NCI-H2107 treated with DMSO at 0.1 percent for 48 hours (cell line): ENCODE data around the gene TMEM52.

Experiments used
- DNase-seq: peaks from one replicate; lab custom pipeline; 2025; ENCODE audit not compliant: unreplicated experiment; lab: John Stamatoyannopoulos, UW

Gene TMEM52

DNA sequence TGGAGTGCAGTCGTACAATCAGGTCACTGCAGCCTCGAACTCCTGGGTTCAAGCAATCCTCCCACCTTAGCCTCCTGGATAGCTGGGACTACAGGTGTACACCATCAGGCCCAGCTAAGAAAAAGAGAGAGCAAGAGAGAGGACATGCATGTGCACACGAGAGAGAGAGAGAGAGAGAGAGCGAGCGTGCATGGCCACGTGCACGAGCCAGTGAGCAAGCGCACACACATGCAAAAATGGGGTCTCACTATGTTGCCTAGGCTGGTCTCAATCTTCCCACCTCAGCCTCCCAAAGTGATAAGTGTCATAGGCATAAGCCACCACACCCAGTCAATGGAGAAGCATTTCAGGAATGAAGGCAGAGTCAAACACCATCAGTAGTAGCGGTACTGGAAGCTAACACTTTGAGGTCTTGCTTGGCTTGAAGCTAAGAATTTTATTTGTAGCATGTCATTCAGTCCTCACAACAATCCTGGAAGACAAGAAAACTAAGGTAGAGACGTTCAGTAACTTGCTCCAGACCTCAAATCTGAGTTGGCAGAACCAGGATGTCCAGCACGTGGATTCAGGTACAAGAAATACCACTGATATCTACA, 42.6 kb downstream of the TMEM52 start:
- DNase-seq: no peak

GRCh38 chr1:1875932-1876331, 43.1 kb downstream of the TMEM52 start:
- no peak for DNase-seq

GRCh38 chr1:1874901-1875300, 44.2 kb downstream of the TMEM52 start:
- DNase-seq: no peak

DNA sequence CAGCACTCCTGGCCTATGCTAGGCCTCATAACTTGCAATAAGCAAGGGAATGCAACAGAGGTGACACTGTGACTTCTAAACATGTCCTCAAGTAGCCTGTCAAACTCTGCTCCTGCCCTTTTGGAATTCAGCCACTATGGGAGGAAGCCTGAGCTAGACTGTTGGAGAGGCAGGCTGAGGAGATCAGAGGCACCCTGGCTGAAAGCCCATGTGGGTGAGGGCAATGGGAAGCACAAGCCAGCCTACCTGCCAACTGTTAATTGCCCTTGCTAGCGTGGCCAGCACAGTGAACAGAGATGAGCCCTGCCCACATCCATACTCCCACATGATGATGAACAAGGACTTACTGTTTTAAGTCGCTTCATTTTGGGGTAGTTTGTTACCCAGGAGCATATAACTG, 45.9 kb downstream of the TMEM52 start:
- DNase-seq: no peak

DNA sequence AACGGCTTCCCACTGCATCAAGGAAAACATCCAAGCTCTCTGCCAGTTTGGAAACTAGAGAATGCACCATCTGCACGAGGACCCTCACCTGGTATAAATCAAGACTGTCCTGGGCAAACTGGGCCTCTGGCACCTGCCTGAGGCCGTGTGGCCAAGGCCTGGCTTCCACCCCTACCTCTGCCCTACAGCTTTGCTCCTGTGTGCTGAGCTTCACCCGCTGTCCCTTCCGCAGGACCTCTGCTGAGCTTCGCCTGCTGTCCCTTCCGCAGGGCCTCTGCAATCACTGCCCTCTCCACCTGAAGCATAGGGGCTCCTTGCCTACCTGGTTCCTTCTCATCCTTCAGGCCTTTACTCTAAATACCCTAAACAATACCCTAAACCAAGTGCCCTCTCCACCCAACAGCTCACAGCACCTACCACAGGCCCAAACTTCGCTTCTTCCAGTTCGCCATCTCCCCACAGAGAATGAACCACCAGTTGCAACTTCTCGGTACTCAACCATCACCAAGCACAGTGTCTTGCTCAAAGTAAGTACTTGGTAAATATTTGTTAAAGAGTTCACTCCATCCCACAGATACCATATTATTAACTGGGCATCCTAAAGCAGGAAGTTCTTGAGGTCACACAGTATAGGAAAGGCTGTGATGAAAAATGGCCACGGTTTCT, 46.6 kb downstream of the TMEM52 start:
- DNase-seq: no peak

DNA sequence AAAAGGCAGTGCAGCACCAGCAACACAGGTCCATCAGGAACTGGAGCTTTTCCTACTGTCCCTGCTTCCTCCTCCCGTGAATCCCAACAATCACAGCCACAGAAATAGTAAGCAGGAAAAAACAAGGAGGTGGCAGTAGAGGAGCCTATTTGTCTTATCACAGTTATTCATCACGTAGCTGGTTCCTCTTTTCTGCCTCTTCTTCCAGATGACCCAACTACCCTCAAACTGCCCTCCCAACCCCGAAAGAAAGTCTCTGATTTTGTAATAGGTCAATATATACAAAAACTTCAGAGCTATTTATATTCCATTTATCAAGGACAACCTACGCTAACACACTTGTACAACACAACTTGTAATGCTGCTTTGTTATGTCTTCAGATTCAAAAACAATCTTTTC, 49.6 kb downstream of the TMEM52 start:
- no peak for DNase-seq
